ENCODE data around the gene LHX5. TPM values are rescaled to one million over a fixed set of nuclear protein-coding genes. Genes with fewer than 3 reads are reported as not detected.

Gene LHX5
- total RNA-seq, 2 experiments from 2014 or later: not detected

DNA sequence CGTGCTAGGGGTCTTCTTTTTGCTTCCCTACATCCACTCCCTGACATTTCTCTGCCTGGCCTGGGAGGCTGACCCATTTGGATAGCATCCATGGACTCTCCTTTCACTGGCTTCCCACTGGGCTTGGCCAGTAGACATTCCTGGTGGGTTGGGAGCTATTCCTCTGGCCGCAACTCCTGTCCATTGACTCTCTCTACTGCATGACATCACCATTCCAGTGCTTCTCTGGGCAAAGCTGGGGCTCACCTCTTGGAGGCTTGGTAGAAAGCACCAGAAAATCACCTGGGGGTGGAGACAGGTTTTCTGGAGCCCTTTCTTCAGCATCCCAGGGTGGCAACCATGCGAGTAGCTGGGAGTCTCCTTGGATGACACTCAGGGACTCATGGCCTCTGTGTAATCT lies 16.7 kb upstream of the LHX5 start:
- Mint-ChIP-seq H3K4me3 (no peak overlapping the region), H3K4me1 (no peaks in the 10 kb centered on the region), H3K27ac (no peak overlapping the region), H3K36me3 (ENCODE audit: low read depth) (no peaks in the 10 kb centered on the region), H3K9me3 (no peaks in the 10 kb centered on the region), H3K27me3 (peaks cover 16% of the 10 kb centered on the region)
- ChIA-PET CTCF (no interaction called here), POLR2A (no interaction called here)
- DNase-seq: no peak

DNA sequence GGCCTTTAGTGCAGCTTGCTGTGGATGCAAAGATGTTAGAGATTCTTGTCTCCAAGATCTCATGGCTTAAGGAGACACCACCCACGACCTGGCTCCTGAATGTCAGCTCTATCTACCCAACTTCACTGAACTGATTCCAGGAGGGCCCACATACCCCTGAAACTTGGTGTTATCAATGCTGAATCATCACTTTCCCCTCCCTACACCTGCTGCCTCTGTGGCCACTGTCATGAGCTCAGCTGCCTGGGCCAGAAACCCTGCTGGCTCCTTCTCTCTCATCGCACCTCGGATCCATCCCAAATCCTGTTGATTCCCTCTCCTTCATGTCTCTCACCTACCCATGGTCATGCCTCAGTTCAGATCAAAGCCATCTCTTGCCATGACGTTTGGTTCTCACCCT lies 15.1 kb upstream of the LHX5 start:
- POLR2A ChIA-PET: no interaction called here
- Mint-ChIP-seq H3K27me3 (peaks cover 30% of the 10 kb centered on the region), H3K36me3 (ENCODE audit: low read depth) (no peaks in the 10 kb centered on the region), H3K4me3 (no peak overlapping the region), H3K27ac (no peak overlapping the region), H3K9me3 (no peaks in the 10 kb centered on the region), H3K4me1 (no peaks in the 10 kb centered on the region)
- DNase-seq: no peak
- CTCF ChIA-PET: no interaction called here

DNA sequence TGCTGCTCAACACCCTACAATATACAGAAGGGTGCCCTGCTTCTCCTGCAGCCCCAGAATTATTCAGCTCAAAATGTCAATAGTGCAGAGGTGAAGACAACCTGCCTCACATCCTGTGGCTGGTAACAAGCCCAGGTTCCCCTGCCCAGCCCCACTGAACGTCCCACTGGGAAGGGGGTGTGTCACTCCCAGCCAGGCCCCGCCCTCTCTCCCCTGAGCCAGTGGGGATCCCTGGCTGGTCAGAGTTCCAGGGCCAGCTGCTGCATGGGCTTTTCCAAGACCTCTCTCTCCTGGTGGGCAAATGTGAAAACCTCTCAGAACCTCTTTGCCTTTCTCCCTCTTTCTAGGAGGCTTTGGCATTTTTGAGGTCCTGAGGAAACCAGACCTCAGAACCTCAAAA lies 13.7 kb upstream of the LHX5 start:
- Mint-ChIP-seq H3K27me3 (peaks cover 39% of the 10 kb centered on the region), H3K9me3 (no peaks in the 10 kb centered on the region), H3K4me3 (no peak overlapping the region), H3K36me3 (ENCODE audit: low read depth) (no peaks in the 10 kb centered on the region), H3K27ac (no peak overlapping the region), H3K4me1 (no peaks in the 10 kb centered on the region)
- no peak for DNase-seq
- POLR2A ChIA-PET: no interaction called here
- CTCF ChIA-PET: interaction anchor here (0.5 kb wide), 1 partner anchor 1205 kb away, joined by 7 read pairs; no protein-coding TSS in a partner anchor

DNA sequence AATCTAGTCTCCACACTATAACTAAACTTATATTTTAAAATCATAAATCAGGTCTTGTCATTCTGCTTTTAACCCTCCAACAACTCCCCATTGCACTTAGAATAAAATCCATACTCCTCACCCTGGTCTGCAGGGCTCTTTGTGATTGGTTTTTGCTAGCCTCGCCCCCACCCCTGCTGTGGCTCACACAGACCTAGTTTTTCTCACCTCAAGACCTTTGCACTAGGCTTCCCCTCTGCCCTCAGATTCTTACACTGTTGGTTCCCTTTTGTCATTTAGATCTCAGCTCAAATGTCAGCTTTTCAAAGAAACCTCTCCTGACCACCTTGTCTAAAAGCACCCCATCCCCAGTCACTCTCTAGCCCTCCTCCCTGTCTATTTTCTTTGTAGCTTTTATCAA lies 10.7 kb upstream of the LHX5 start:
- peaks cover 65% of the 10 kb centered on the region for H3K27me3 Mint-ChIP-seq
- DNase-seq: no peak
- peaks cover 5% of the 10 kb centered on the region for H3K4me1 Mint-ChIP-seq
- H3K27ac Mint-ChIP-seq: no peak overlapping the region
- peaks cover 3% of the 10 kb centered on the region for H3K9me3 Mint-ChIP-seq
- H3K36me3 Mint-ChIP-seq (ENCODE audit: low read depth): peaks cover 6% of the 10 kb centered on the region
- ChIA-PET POLR2A (no interaction called here), CTCF (interaction anchor here (0.7 kb wide), 1 partner anchor 52 kb away, joined by 5 read pairs; no protein-coding TSS in a partner anchor)
- H3K4me3 Mint-ChIP-seq: no peak overlapping the region

DNA sequence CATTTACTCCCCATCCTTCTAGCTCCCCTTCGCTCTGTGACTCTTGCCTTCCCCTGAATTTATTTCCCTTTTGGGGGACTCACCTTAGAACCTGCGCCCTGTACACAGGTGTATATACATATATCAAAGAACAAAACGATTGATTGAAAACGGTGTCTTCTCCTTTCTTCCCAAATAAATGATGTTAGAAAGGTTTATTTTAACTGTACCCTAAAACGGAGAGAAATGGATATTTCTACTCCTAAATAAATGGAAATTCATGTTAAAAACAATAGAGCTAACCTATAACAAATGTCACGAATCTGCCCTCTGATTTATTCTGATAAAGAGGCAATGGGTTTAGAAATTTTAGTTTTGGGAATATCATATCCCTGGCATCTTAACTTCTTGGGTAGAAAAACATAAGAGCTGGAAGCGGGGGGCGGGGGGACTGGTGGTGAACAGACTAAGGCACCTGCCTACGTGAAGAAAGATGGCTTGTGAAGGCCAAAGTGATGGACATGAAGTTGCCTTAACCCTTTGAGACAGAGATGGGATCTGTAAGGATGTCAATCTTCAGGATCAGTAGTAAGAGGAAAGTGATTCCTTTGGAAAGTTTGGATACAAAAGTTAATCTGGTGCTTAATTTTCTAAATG lies 8.8 kb upstream of the LHX5 start:
- DNase-seq: no peak
- CTCF ChIA-PET: interaction anchor here (1.0 to 1.7 kb wide), 3 partner anchors 9 to 18 kb away, joined by 3 to 5 read pairs (median 4); no protein-coding TSS in a partner anchor
- H3K9me3 Mint-ChIP-seq: peaks cover 3% of the 10 kb centered on the region
- H3K27me3 Mint-ChIP-seq: peaks cover 71% of the 10 kb centered on the region
- peaks cover 5% of the 10 kb centered on the region for H3K4me1 Mint-ChIP-seq
- H3K36me3 Mint-ChIP-seq (ENCODE audit: low read depth): peaks cover 6% of the 10 kb centered on the region
- peak overlapping the region; percentile 57 for H3K4me3 Mint-ChIP-seq
- POLR2A ChIA-PET: no interaction called here
- peak overlapping the region; percentile 54 for H3K27ac Mint-ChIP-seq

DNA sequence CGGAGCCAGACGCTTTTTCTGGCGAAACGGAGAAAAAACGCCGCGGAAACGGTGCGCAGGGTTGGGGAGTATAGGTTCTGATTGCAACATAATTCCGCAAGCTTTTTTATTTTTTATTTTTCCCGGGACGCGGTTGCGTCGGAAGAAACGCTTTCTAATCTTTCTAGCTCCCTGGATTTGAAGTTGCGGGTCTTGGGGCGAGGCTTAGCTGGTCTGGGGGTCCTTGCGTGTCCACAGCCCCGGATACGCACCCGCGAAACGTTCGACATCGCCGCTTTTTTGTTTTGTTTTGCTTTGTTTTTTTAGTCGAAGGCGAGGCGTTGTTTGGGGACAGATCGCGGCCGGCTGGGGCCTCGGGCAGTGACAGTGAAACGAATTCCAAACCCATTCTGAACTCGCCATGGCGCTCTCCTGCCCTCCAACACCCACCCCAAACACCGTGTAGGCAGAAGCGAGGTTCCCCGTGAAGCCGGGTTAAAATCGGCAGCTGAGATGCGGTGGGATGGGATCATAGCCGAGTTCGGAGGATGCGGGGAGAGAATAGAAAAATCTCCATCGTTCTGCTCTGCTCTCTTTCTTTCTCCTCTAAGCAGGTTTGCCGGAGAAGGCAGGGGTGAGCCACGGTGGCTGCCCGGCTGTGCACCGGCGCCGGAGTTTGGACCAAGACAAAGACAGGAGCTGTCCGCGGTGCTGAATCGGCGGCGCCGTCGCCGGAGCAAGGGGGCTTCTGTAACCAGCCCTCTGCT lies 8.1 kb upstream of the LHX5 start:
- Mint-ChIP-seq H3K27me3 (peaks cover 78% of the 10 kb centered on the region), H3K4me3 (peak overlapping the region; percentile 57), H3K4me1 (peaks cover 5% of the 10 kb centered on the region), H3K36me3 (ENCODE audit: low read depth) (peaks cover 6% of the 10 kb centered on the region), H3K27ac (peak overlapping the region; percentile 81), H3K9me3 (peaks cover 3% of the 10 kb centered on the region)
- ChIA-PET POLR2A (no interaction called here), CTCF (interaction anchor here (1.0 to 1.7 kb wide), 3 partner anchors 9 to 18 kb away, joined by 3 to 5 read pairs (median 4); no protein-coding TSS in a partner anchor)
- peak; percentile 57 for DNase-seq

DNA sequence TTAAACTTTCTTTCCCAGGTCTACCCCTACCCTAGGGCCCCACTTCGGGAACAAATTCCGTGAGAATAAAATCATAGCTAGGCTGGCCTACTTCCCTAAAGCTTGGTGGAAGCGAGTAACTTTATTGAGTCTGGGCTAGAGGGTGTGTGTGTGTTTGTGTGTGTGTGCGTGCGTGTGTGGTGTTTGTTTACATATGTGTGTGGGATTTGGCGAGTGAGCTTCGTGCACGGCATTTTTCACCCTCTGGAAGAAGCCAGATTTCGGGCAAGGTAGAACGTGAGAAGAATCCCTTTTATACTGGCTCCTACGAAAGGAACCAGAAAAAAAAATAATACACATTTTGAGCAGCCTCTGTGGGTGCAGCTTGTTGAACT lies 7.5 kb upstream of the LHX5 start:
- peaks cover 83% of the 10 kb centered on the region for H3K27me3 Mint-ChIP-seq
- peak overlapping the region; percentile 62 for H3K27ac Mint-ChIP-seq
- ChIA-PET POLR2A (no interaction called here), CTCF (interaction anchor here (1.6 to 1.7 kb wide), 2 partner anchors 11 to 17 kb away, joined by 4 to 5 read pairs; no protein-coding TSS in a partner anchor)
- DNase-seq: no peak
- H3K36me3 Mint-ChIP-seq (ENCODE audit: low read depth): peaks cover 6% of the 10 kb centered on the region
- peaks cover 10% of the 10 kb centered on the region for H3K4me1 Mint-ChIP-seq
- peaks cover 3% of the 10 kb centered on the region for H3K9me3 Mint-ChIP-seq
- peak overlapping the region; percentile 30 for H3K4me3 Mint-ChIP-seq

DNA sequence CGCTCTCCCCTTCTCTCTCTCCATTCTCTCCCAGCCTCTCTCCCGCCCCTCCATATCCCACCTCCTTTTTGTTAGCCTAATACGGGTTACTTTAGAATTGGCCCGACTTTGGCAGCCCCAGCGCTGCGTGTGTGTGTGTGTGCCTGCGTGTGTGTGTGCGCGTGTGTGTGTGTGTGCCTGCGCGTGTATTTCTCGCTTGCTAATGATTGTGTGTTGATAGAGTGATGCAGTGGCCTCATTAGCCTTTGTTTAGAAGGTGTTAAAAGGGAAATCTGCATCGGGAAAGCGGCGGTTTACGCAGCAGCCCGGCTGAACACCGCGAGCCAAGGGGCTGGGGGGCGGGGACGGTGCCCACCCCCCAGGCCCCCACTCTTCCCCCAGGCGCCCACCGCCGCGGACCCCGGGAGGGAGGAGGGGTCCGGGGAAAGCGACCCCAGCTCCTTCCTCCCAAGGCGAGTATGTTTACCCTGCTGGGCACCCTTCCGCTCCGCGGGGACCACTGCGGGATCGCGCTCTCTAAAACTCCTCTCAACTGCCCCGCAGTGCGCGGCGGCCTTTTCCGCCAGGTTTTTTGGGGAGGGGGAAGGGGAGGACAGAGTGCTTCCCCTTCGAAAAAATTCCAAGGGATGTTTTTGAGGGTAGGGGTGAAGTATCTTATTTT lies 6.8 kb upstream of the LHX5 start:
- H3K4me1 Mint-ChIP-seq: peaks cover 12% of the 10 kb centered on the region
- POLR2A ChIA-PET: no interaction called here
- H3K9me3 Mint-ChIP-seq: peaks cover 3% of the 10 kb centered on the region
- H3K27ac Mint-ChIP-seq: peak overlapping the region; percentile 25
- CTCF ChIA-PET: no interaction called here
- peaks cover 6% of the 10 kb centered on the region for H3K36me3 Mint-ChIP-seq (ENCODE audit: low read depth)
- DNase-seq: no peak
- H3K4me3 Mint-ChIP-seq: no peak overlapping the region
- H3K27me3 Mint-ChIP-seq: peaks cover 84% of the 10 kb centered on the region

DNA sequence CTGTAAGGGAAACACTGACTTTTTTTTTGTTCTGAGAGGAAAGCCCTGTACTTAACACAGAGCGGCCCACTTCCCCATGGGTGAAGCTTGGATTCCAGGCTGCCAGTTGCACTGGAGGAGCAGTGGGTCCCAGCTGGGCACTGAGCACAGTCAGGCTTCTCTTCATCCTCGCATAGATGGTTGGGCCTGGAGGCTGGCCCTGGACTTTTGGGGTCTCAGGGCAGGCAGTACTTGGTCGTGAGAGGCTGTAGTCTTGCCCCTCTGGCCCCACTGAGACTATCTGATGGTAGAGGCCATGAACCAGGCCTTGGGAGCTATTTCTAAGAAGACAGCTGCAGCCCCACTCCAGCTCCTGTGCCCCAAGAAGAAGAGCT lies 6.2 kb upstream of the LHX5 start:
- Mint-ChIP-seq H3K36me3 (ENCODE audit: low read depth) (peaks cover 6% of the 10 kb centered on the region), H3K27ac (peak overlapping the region; percentile 25), H3K4me3 (no peak overlapping the region), H3K4me1 (peaks cover 16% of the 10 kb centered on the region), H3K9me3 (peaks cover 3% of the 10 kb centered on the region), H3K27me3 (peaks cover 85% of the 10 kb centered on the region)
- DNase-seq: no peak
- CTCF ChIA-PET: no interaction called here
- POLR2A ChIA-PET: no interaction called here

DNA sequence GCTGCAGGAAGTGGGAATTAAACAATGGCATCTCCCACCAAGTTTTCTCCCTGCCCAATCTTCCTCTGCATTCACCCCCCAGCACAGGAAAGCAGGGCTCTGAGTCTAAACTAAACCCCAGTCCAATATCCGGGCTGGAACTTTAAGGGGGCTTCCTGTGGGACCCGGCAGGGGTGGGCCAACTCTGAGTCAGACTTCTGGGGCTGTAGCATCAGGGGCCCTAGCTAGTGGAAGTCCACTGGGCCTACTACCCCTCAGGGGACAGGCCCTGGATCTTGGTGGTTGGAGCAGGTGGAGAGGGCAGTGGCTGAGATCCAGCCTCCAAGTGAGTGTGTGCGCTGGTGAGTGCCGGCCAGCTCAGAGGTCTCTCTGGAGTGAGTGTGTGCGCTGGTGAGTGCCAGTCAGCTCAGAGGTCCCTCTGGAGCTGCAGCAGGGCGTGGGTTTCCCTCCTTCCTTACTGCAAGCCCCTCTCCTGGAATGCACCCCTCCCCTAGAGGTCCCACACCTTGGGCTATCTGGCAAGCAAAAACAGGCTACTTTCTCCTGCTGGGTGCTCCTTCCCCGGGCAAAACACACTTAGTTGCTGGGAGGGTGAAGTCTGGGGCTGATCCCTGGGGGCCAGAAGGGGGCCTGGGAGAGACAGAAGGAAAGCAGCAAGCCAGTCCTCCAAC lies 5.6 kb upstream of the LHX5 start:
- CTCF ChIA-PET: no interaction called here
- Mint-ChIP-seq H3K4me1 (peaks cover 16% of the 10 kb centered on the region), H3K27me3 (peaks cover 86% of the 10 kb centered on the region), H3K36me3 (ENCODE audit: low read depth) (peaks cover 6% of the 10 kb centered on the region), H3K9me3 (peaks cover 3% of the 10 kb centered on the region), H3K4me3 (no peak overlapping the region), H3K27ac (no peak overlapping the region)
- no peak for DNase-seq
- POLR2A ChIA-PET: no interaction called here

DNA sequence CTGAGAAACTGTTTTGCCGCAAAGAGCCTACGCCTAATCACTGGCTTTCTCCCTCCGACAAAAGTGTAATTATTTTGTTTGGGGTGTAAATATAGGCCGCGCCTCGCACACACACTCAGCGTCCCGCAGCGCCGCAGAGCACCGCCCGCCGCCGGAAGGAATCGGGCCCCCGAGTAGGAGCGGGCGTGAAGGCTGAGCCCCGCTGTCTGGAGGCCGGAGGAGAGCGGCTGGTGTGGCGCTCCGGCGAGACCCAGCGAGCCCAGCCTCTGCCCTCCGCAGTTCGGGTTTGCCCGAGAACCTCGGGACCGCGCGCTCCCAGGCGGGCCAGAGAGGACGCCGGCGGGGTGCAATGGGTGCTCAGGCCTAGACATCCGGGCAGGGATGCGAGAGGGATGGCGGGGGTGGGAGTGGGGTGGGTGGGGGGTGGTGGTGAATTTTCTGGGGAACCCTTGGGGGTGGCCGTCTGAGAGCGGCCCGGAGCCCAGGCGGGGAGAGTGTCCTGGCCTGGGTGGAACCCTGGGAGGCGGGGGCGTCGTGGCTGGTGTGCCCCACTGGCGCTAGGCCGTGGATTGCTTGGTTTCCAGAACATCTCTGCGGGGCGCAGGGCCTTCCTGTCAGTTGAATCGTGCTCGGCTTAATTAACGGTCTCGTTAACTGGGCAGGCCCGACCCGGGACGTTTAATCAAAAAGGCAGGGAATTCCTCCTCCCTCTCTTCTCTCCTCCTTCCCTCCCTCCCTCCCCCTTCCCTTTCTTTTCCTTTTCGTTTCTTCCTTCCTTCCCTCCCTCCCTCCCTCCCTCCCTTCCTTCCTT lies 4.7 kb upstream of the LHX5 start:
- Mint-ChIP-seq H3K27me3 (peaks cover 85% of the 10 kb centered on the region), H3K27ac (peak overlapping the region; percentile 36), H3K4me1 (peaks cover 16% of the 10 kb centered on the region), H3K9me3 (peaks cover 3% of the 10 kb centered on the region), H3K36me3 (ENCODE audit: low read depth) (peaks cover 6% of the 10 kb centered on the region), H3K4me3 (no peak overlapping the region)
- POLR2A ChIA-PET: no interaction called here
- DNase-seq: no peak
- CTCF ChIA-PET: interaction anchor here (0.5 kb wide), 1 partner anchor 1284 kb away, joined by 4 read pairs; no protein-coding TSS in a partner anchor

DNA sequence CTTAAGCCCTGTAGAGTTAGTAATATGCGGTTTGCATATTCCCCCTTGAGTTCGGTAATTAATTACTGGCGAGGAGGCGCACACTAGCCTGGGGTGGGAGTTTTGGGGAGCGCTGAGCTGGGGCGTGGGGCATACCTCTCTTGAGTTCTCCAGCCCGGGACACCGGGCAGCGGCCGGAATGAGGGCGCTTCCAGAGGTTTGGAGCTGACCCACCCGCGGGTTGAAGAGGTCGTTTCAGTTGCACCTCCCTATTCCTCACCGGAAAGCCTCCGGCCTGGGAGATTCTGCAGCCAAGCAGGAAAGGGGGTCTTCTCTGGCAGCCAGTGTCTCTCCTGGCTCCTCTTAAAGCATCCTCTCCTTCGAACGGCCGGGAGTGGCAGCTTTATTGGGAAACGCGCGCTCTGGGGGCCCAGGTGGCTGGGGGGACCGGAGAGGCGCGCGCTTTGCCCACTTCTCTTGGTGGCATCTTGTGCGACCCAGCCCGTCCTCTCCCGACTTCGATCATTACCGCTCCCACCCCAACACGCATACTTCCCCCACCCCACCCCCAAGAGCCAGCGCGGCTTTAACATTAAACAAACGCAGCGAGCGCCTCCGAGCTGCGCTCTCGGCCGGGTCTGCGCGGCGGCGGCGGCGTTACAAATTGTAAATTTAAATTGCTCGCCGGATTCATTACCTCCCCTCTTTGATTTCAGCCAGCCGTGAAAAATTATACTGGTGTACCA lies 3.9 kb upstream of the LHX5 start:
- Mint-ChIP-seq H3K36me3 (ENCODE audit: low read depth) (peaks cover 6% of the 10 kb centered on the region), H3K27ac (peak overlapping the region; percentile 36), H3K4me1 (peaks cover 16% of the 10 kb centered on the region), H3K4me3 (no peak overlapping the region), H3K9me3 (peaks cover 3% of the 10 kb centered on the region), H3K27me3 (peaks cover 84% of the 10 kb centered on the region)
- ChIA-PET POLR2A (no interaction called here), CTCF (interaction anchor here (0.5 to 1.0 kb wide), 2 partner anchors 10 to 1285 kb away, joined by 3 to 4 read pairs; no protein-coding TSS in a partner anchor)
- DNase-seq: no peak

All from activated CD4-positive, alpha-beta T cell treated with anti-CD3 and anti-CD28 coated beads, Interleukin-2, amount 10 ng/mL, durations not matched to agents 7 days and 5 days (primary cell).